GM13977 (cell line): ENCODE data around the gene FZD10.

Source experiments
- DNase-seq: peaks from one replicate; pipeline ENCODE4 v3.0.0; 2012; ENCODE audit warnings: low spot score
- CTCF ChIP-seq: IDR thresholded peaks from 2 replicates; pipeline ENCODE4 v1.5.1; 2012; ENCODE audit warnings: mild to moderate bottlenecking, control low read depth; ENCODE audit not compliant: insufficient read depth; ENCODE audit errors: extremely low read depth, missing control alignments
- in situ Hi-C: fragments of 300-500 bp; cut with MboI; formaldehyde crosslinking; loops from one replicate; pipeline ENCODE4 v1.12.0; 2022; ENCODE audit warnings: low sequenced_read_pairs, low pct_unique_long_range_greater_than_20kb, mixed read lengths, inconsistent platforms; ENCODE audit not compliant: unreplicated experiment

Gene FZD10

GRCh38 chr12:130164216-130164542 is 1.9 kb downstream of the FZD10 start:
- in situ Hi-C loops, result no loop called here
- no peak for DNase-seq
- TF ChIP-seq CTCF, result no peak

- in situ Hi-C loops, result no loop called here
- no peak for TF ChIP-seq CTCF
- no peak for DNase-seq
Observed at GRCh38 chr12:130164936-130165335, 2.7 kb downstream of the FZD10 start.

GRCh38 chr12:130166306-130166705 is 4.0 kb downstream of the FZD10 start:
- no peak for TF ChIP-seq CTCF
- in situ Hi-C loops, result no loop called here
- no peak for DNase-seq

- DNase-seq, result no peak
- no peak for TF ChIP-seq CTCF
- in situ Hi-C loops, result no loop called here
Observed at GRCh38 chr12:130167537-130167936, 5.3 kb downstream of the FZD10 start.

GRCh38 chr12:130169256-130169655 is 7.0 kb downstream of the FZD10 start:
- TF ChIP-seq CTCF, result no peak
- DNase-seq, result no peak
- in situ Hi-C loops, result no loop called here

- no peak for DNase-seq
- TF ChIP-seq CTCF, result no peak
- in situ Hi-C loops, result no loop called here
Observed at GRCh38 chr12:130169924-130170323, 7.7 kb downstream of the FZD10 start.

GRCh38 chr12:130170611-130171010 is 8.3 kb downstream of the FZD10 start:
- DNase-seq, result no peak
- in situ Hi-C loops, result no loop called here
- TF ChIP-seq CTCF, result no peak
